Activated naive CD4-positive, alpha-beta T cell treated with anti-CD3 and anti-CD28 coated beads for 36 hours (primary cell): Measurements from ENCODE around the gene DCXR. TPM values are rescaled to one million over a fixed set of nuclear protein-coding genes. Genes with fewer than 3 reads are reported as not detected.

Source experiments
- CTCF ChIA-PET: fragments of 350-600 bp; sonication (Branson Sonifier 250); formaldehyde crosslinking; loops from one replicate; lab custom pipeline; 2021; ENCODE audit warnings: antibody characterized with exemption; lab: Charles Lee
- DNase-seq: peaks from one replicate; pipeline ENCODE4 v3.0.0-alpha.2; 2020
- H3K27ac Mint-ChIP-seq: one replicate; pipeline ENCODE4 v1.8.0; 2021; ENCODE audit warnings: mild to moderate bottlenecking, mixed read lengths
- H3K27me3 Mint-ChIP-seq: one replicate; pipeline ENCODE4 v1.8.0; 2021; ENCODE audit warnings: low read depth, mixed read lengths
- H3K36me3 Mint-ChIP-seq: one replicate; pipeline ENCODE4 v1.8.0; 2021; ENCODE audit warnings: low read depth, mixed read lengths
- H3K4me1 Mint-ChIP-seq: one replicate; pipeline ENCODE4 v1.8.0; 2021; ENCODE audit warnings: low read depth, mixed read lengths
- H3K4me3 Mint-ChIP-seq: one replicate; pipeline ENCODE4 v1.8.0; 2021; ENCODE audit warnings: mild to moderate bottlenecking, moderate library complexity, mixed read lengths
- H3K9me3 Mint-ChIP-seq: one replicate; pipeline ENCODE4 v1.8.0; 2021; ENCODE audit warnings: mixed read lengths
- intact Hi-C: fragments of 100-400 bp; cut with micrococcal nuclease; formaldehyde crosslinking; loops from one replicate; pipeline ENCODE4 v1.15.1; 2023
- total RNA-seq, 2 experiments: library from RNA; stranded (reverse); gene quantifications; one replicate each; pipeline ENCODE4 v1.2.3, GENCODE V29; 2021

Gene DCXR
- total RNA-seq, 2 experiments from 2014 or later, result 139 to 146 TPM

- Mint-ChIP-seq H3K36me3 (no peaks in the 10 kb centered on the region), H3K4me1 (peaks cover 14% of the 10 kb centered on the region), H3K27me3 (no peaks in the 10 kb centered on the region), H3K9me3 (no peaks in the 10 kb centered on the region), H3K27ac (no peak overlapping the region), H3K4me3 (peak overlapping the region; percentile 71)
- DNase-seq, result no peak
- intact Hi-C loops, result loop anchor here (2.0 kb wide), 1 partner anchor 34 kb away; the partner anchor contains the start of gene FASN
- CTCF ChIA-PET, result interaction anchor here (0.6 to 1.8 kb wide), 2 partner anchors 8 to 9 kb away, joined by 4 read pairs; no protein-coding TSS in a partner anchor
Observed at GRCh38 chr17:82065193-82065637, 27.7 kb upstream of the DCXR start.

GRCh38 chr17:82064433-82065192 lies 27.1 kb upstream of the DCXR start:
- Mint-ChIP-seq H3K9me3 (no peaks in the 10 kb centered on the region), H3K4me1 (peaks cover 14% of the 10 kb centered on the region), H3K36me3 (no peaks in the 10 kb centered on the region), H3K4me3 (peak overlapping the region; percentile 71), H3K27ac (peak overlapping the region; percentile 50), H3K27me3 (no peaks in the 10 kb centered on the region)
- intact Hi-C loops, result loop anchor here (2.0 kb wide), 1 partner anchor 34 kb away; the partner anchor contains the start of gene FASN
- no peak for DNase-seq
- CTCF ChIA-PET, result interaction anchor here (1.8 kb wide), 1 partner anchor 8 kb away, joined by 4 read pairs; no protein-coding TSS in a partner anchor

DNA sequence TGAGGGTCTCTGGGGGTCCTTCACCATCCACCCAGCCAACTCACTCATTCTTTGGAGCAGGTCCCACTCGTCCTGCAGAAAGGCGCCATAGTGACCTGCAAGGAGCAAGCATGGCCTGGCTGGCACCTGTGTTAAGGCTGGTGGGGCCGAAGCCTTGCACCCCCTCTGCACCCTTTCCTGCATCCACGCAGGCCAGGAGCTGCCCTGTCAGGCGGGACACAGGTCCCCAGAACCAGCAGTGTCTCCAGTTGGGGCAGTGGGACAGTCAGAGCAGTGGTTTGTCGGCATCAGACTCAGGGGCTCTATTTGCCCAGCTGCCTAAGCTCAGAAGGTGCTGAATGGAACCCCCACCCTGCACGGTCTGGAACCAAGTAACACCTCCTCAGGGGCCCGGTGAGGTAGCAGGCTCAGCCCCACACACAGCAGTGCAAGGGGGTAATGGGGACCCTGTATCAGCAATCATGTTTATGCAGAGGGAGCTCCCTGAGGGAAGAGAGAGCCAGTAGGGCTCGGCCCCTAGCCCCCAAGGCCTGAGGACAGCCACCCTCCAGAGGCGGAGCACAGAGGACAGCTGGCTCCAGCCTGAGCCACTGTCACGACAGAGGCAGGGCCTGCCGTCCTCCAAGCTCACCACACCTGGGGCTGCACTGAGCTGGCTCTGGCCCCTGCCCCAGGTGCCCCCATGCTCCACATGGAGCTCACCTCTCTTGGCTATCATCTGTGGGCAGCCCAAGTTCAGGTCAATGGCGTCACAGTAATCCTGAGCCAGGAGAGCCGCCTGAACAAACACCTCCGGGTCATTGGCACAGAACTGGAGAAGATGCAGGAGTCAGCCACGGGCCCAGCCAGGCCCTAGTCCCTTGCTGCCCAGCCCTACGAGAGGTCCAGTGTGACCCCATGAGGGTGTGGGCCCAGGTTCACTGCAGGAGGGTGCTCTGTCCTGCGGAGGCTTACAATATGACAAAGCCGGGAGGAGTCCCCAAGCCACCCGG lies 26.2 kb upstream of the DCXR start:
- intact Hi-C loops, result loop anchor here (2.0 kb wide), 1 partner anchor 35 kb away; the partner anchor contains the start of gene FASN
- H3K4me3 Mint-ChIP-seq, result peak overlapping the region; percentile 71
- H3K4me1 Mint-ChIP-seq, result peaks cover 14% of the 10 kb centered on the region
- H3K27me3 Mint-ChIP-seq, result no peaks in the 10 kb centered on the region
- peak overlapping the region; percentile 50 for H3K27ac Mint-ChIP-seq
- no peak for DNase-seq
- no peaks in the 10 kb centered on the region for H3K9me3 Mint-ChIP-seq
- CTCF ChIA-PET, result interaction anchor here (0.6 kb wide), 1 partner anchor 96 kb away, joined by 3 read pairs; no protein-coding TSS in a partner anchor
- no peaks in the 10 kb centered on the region for H3K36me3 Mint-ChIP-seq

- intact Hi-C loops, result no loop called here
Observed at GRCh38 chr17:82062984-82063368, 25.5 kb upstream of the DCXR start.

GRCh38 chr17:82062076-82062983 lies 24.8 kb upstream of the DCXR start:
- Mint-ChIP-seq H3K9me3 (no peaks in the 10 kb centered on the region), H3K4me1 (peaks cover 14% of the 10 kb centered on the region), H3K27me3 (no peaks in the 10 kb centered on the region), H3K27ac (no peak overlapping the region), H3K36me3 (peaks cover 2% of the 10 kb centered on the region), H3K4me3 (no peak overlapping the region)
- intact Hi-C loops, result no loop called here
- no peak for DNase-seq
- CTCF ChIA-PET, result no interaction called here

More at GRCh38 chr17:82062984-82063368, 25.5 kb upstream of the DCXR start:
- Mint-ChIP-seq H3K27ac (no peak overlapping the region), H3K36me3 (no peaks in the 10 kb centered on the region), H3K9me3 (no peaks in the 10 kb centered on the region), H3K27me3 (no peaks in the 10 kb centered on the region), H3K4me3 (no peak overlapping the region), H3K4me1 (peaks cover 14% of the 10 kb centered on the region)
- no peak for DNase-seq
- CTCF ChIA-PET, result no interaction called here

DNA sequence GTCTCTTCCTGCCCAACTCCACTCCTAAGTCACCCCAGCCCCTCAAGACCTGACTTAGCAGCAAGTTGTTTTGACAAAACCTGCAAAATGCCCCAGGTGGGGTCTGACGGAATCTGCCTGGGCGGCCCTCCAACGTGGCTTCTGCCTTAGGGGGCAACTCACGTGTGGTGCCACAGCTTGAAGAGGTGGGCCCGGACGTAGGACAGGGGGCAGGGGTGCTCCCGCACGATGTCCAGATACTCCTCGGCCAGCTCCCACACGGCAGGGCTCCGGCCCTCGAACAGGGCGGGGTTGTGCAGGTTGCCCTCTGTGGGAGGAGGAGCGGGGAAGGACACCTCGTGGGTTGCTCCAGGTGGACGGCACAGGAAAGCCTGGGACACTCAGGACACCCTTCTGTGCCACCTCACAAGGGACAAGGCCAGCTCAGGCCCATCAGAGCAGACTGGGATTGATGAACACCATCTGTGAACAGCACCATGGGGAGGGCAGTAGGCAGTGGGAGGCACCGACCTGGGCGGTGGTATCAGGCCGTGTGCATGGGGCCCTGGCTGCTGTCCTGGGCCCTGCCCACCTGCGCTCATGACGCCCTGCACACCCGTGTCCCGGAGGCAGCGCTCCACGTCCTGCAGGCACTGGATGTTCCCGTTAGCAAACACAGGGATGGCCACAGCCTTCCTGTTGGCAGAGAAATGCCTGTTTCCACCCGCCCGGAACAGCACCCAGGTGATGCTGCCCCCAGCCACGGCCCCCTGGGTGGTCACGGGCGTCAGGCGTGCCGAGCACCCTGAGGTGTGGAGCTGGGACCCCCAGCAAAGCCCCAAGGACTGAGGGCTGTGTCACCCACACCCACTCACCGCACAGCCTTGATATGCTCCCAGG lies 23.8 kb upstream of the DCXR start:
- DNase-seq, result no peak
- intact Hi-C loops, result no loop called here
- Mint-ChIP-seq H3K4me3 (no peak overlapping the region), H3K9me3 (no peaks in the 10 kb centered on the region), H3K27me3 (no peaks in the 10 kb centered on the region), H3K36me3 (peaks cover 2% of the 10 kb centered on the region), H3K4me1 (peaks cover 10% of the 10 kb centered on the region), H3K27ac (no peak overlapping the region)
- CTCF ChIA-PET, result no interaction called here

DNA sequence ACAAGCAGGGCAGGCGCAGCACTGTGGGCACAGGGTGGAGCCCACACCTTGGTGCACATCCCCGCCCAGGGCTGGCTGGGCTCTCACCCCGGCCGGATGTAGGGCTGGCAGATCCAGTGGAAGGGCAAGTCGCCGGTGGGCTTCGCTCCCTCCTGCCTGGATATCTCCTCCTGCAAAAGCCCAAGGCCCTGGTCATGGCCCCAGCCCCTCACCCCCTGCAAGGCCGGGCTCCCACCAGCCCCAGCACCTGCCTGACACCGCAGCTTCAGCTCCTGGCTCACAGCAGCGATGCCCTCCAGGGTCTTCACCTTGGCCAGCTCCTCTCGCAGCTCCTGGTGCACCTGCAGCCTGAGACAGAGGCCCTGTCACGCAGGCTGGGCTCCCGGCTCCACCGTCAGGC lies 23.1 kb upstream of the DCXR start:
- CTCF ChIA-PET, result no interaction called here
- peaks cover 2% of the 10 kb centered on the region for H3K36me3 Mint-ChIP-seq
- H3K9me3 Mint-ChIP-seq, result no peaks in the 10 kb centered on the region
- H3K4me1 Mint-ChIP-seq, result peaks cover 7% of the 10 kb centered on the region
- H3K4me3 Mint-ChIP-seq, result no peak overlapping the region
- H3K27ac Mint-ChIP-seq, result no peak overlapping the region
- intact Hi-C loops, result no loop called here
- no peaks in the 10 kb centered on the region for H3K27me3 Mint-ChIP-seq
- no peak for DNase-seq

DNA sequence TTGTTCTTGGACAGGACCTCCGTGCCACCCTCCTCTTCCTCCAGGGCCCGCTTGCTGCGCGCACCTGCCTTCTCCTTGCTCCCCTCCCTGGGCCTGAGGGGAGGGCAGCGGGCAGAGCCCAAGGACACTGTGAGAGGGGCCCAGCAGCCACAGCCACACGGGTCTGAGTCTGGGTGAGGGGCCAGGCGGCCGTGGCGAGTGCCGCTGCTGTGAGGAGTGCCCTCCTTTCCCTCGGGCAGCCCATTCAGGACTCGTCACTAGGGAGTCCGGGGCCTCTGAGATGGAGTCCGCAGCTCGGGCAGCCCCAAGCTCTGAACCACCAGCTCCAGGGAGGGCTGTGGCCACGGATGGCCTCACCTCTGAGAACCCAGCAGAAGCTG lies 22.5 kb upstream of the DCXR start:
- peaks cover 7% of the 10 kb centered on the region for H3K4me1 Mint-ChIP-seq
- DNase-seq, result no peak
- no peaks in the 10 kb centered on the region for H3K27me3 Mint-ChIP-seq
- H3K4me3 Mint-ChIP-seq, result no peak overlapping the region
- no peaks in the 10 kb centered on the region for H3K9me3 Mint-ChIP-seq
- peaks cover 2% of the 10 kb centered on the region for H3K36me3 Mint-ChIP-seq
- no peak overlapping the region for H3K27ac Mint-ChIP-seq
- intact Hi-C loops, result no loop called here
- CTCF ChIA-PET, result interaction anchor here (1.0 kb wide), 1 partner anchor 11 kb away, joined by 4 read pairs; no protein-coding TSS in a partner anchor

GRCh38 chr17:82059272-82060000 lies 21.9 kb upstream of the DCXR start:
- CTCF ChIA-PET, result interaction anchor here (1.0 kb wide), 1 partner anchor 11 kb away, joined by 4 read pairs; no protein-coding TSS in a partner anchor
- Mint-ChIP-seq H3K9me3 (no peaks in the 10 kb centered on the region), H3K4me3 (no peak overlapping the region), H3K27ac (no peak overlapping the region), H3K27me3 (no peaks in the 10 kb centered on the region), H3K36me3 (peaks cover 2% of the 10 kb centered on the region), H3K4me1 (peaks cover 7% of the 10 kb centered on the region)
- intact Hi-C loops, result no loop called here
- DNase-seq, result no peak

GRCh38 chr17:82058855-82059249 lies 21.4 kb upstream of the DCXR start:
- Mint-ChIP-seq H3K36me3 (peaks cover 2% of the 10 kb centered on the region), H3K4me3 (no peak overlapping the region), H3K9me3 (no peaks in the 10 kb centered on the region), H3K27me3 (no peaks in the 10 kb centered on the region), H3K27ac (no peak overlapping the region), H3K4me1 (peaks cover 1% of the 10 kb centered on the region)
- DNase-seq, result no peak
- intact Hi-C loops, result no loop called here
- CTCF ChIA-PET, result no interaction called here
